ENCODE results near the gene PTPRH.
"Not testable (repeated sequence)": the region's sequence is repeated elsewhere in the genome, so short reads cannot be mapped to it uniquely, and the experiment has no call there.

The PTPRH gene

DNA sequence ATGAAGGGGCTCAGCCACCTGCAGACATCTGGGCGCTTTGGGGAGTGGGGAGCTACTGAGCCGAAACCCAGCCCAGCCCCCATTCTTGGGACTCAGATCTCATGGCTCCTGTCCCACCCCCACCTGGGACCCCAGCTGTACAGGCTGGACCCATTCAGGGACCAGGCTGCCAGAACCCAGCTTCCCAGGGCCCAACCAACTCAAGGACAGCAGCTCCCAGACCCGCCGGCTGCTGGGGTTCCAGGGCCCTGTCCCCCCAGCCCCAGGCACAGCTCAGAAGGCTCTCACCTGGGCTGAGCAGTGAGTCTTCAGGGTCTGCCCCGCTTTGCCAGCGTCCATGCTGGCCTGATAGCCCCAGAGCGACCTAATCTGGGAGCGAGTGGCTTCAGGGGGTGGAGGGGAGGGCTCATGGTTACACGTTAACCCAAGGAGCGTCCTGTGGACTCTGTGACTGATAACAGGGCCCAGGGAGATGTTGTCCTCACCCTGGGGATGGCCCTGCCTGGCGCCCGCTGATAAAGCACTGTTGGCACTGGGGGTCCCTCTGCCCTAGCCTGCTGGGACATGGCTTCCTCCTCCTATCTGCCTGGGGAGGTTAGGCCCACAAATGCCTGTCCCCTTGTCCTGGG is 19.2 kb upstream of the PTPRH start, which contains the start of gene TMEM86B:
TMEM86B (minus strand) TSS at position 361 of the 629 bp plus-strand sequence; CDS start at position 339, 22 bp downstream.
- TF ChIP-seq, protein P1, sequence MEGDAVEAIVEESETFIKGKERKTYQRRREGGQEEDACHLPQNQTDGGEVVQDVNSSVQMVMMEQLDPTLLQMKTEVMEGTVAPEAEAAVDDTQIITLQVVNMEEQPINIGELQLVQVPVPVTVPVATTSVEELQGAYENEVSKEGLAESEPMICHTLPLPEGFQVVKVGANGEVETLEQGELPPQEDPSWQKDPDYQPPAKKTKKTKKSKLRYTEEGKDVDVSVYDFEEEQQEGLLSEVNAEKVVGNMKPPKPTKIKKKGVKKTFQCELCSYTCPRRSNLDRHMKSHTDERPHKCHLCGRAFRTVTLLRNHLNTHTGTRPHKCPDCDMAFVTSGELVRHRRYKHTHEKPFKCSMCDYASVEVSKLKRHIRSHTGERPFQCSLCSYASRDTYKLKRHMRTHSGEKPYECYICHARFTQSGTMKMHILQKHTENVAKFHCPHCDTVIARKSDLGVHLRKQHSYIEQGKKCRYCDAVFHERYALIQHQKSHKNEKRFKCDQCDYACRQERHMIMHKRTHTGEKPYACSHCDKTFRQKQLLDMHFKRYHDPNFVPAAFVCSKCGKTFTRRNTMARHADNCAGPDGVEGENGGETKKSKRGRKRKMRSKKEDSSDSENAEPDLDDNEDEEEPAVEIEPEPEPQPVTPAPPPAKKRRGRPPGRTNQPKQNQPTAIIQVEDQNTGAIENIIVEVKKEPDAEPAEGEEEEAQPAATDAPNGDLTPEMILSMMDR (IDR thresholded peaks at IDR 0.05; ENCODE audit: low read depth, low read length, missing control alignments) = no peak
- no peak within 1 kb of the TSS for H3K4me3 ChIP-seq (ENCODE audit: low read depth, low read length)
- DNase-seq (ENCODE audit: low read depth) = no peak

DNA sequence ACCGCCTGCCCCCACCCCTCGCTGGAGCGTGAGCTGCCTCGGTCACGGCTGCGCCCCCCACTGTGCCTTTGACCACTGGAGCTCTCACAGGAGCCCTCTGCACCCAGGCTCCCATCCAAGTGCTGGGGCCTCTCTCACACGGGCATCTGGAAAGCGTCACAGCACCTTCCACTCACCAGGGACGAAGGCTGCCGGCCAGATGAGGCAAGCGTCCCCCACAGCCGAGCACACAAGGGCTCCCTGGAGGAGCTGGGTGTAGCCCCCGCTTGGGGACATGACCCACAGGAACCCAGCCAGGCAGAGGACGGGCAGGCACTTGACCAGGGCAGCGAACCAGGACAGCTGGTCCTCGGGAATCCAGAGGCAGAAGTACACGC is 18.7 kb upstream of the PTPRH start:
- TF ChIP-seq, protein P1 (IDR thresholded peaks at IDR 0.05; ENCODE audit: low read depth, low read length, missing control alignments) = no peak

DNA sequence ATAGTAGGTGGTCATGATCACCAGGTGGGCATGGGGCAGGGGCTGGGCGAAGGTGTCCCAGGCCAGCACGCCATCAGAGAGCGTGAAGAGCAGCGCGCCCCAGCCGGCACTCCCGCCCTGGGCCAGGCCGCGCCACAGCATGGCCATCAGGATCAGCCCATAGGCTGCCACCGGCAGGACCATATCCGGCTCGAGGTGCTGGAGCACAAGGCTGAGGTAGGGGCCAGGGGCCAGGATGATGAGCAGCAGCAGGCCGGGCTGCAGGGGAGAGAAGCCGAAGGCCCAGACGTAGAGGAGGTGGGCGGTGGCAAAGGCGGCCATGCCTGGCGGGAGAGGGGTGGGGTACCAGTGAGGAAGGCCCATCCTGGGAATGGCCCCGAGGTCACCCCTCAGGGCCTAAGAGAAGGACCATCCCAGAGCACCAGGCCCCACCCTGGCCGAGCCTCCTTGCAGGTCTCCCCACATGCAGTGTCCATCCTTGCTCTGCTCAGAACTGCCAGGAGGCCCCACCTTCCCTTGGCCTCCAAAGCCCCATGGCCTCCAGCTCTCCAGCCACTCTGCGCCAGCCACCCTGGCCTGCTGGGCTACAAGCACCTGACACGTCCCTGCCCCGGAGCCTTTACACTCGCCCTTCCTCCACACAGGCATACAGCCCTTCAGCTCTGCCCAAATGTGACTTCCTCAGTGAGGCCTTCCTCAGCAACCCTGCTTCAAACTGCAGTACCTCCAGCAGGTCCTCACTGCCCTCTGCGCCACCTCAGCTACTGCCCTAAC is 18.1 kb upstream of the PTPRH start:
- no peak overlapping the region for H3K4me3 ChIP-seq (ENCODE audit: low read depth, low read length)
- no peak for DNase-seq (ENCODE audit: low read depth)
- TF ChIP-seq, protein P1 (IDR thresholded peaks at IDR 0.05; ENCODE audit: low read depth, low read length, missing control alignments) = no peak

More for the DNA sequence above, 18.7 kb upstream of the PTPRH start:
- H3K4me3 ChIP-seq (ENCODE audit: low read depth, low read length) = no peak overlapping the region
- no peak for DNase-seq (ENCODE audit: low read depth)

DNA sequence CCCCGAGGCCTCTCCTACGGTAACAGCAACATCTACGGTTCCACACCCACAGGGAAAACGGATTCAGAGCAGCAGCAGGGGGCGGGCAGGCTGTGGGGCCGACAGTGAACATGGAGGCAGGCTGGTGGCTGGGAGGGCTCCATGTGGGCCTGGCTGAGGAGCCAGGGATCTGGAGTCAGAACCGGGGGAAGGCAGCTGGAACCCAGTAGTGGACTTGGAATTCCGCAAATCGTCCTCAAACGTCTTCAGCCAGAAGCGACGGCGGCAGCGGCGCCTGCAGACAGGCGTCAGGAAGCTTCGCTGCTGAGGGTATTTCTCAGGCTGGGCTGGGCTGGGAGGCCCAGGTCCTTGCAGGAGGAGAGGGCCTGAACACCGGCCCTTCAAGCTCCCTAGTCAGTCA is 17.5 kb upstream of the PTPRH start:
- DNase-seq (ENCODE audit: low read depth) = no peak
- TF ChIP-seq, protein P1 (IDR thresholded peaks at IDR 0.05; ENCODE audit: low read depth, low read length, missing control alignments) = no peak
- H3K4me3 ChIP-seq (ENCODE audit: low read depth, low read length) = no peak overlapping the region

DNA sequence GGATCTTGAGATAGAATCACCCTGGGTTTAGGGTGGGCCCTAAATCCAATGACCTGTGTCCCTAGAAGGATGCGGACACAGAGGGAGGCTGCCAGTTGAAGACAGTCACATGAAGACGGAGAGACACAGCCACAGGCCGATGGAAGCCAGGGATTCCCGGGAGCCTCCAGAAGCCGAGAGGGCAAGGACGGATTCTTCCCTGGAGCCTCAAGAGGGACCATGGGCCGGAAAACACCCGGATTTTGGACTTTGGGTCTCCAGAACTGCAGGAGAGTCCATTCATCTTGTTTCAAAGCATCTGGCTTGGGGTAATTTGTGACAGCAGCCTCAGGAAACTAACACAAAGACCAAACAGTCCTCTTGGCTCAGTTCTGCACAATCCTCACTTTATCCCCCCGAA is 17.0 kb upstream of the PTPRH start:
- TF ChIP-seq, protein P1 (IDR thresholded peaks at IDR 0.05; ENCODE audit: low read depth, low read length, missing control alignments) = no peak
- no peak overlapping the region for H3K4me3 ChIP-seq (ENCODE audit: low read depth, low read length)
- no peak for DNase-seq (ENCODE audit: low read depth)

DNA sequence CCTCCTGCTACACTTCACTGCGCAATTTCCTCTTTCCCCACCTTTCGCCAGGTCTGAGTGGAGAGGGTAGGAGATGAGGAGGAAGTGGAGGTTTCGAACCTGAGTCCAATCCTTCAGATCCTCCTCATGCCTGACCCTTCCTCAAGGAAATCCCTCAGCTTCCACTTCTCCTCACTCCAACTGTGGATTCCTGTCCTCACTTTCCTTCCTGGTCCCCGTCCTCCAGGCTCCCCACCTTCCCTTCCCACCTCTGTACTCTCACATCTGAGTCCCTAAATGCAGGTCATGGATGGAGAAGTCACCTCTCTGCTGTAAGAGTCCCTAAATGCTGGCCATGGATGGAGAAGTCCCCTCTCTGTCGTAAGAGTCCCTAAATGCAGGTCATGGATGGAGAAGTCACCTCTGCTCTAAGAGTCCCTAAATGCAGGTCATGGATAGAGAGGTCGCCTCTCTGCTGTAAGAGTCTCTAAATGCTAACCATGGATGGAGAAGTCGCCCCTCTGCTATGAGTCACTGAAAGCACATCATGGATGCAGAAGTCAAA is 16.2 kb upstream of the PTPRH start:
- no peak for DNase-seq (ENCODE audit: low read depth)
- no peak overlapping the region for H3K4me3 ChIP-seq (ENCODE audit: low read depth, low read length)
- TF ChIP-seq, protein P1 (IDR thresholded peaks at IDR 0.05; ENCODE audit: low read depth, low read length, missing control alignments) = no peak

GRCh38 chr19:55224679-55225414 is 15.5 kb upstream of the PTPRH start:
- not testable (repeated sequence) for H3K4me3 ChIP-seq (ENCODE audit: low read depth, low read length); DNase-seq (ENCODE audit: low read depth)
